GM13977 (cell line): Measurements from ENCODE around the gene AP4B1.

Source experiments
- DNase-seq: peaks from one replicate; pipeline ENCODE4 v3.0.0; 2012; ENCODE audit warnings: low spot score
- CTCF ChIP-seq: IDR thresholded peaks from 2 replicates; pipeline ENCODE4 v1.5.1; 2012; ENCODE audit warnings: mild to moderate bottlenecking, control low read depth; ENCODE audit not compliant: insufficient read depth; ENCODE audit errors: extremely low read depth, missing control alignments
- in situ Hi-C: fragments of 300-500 bp; cut with MboI; formaldehyde crosslinking; loops from one replicate; pipeline ENCODE4 v1.12.0; 2022; ENCODE audit warnings: low sequenced_read_pairs, low pct_unique_long_range_greater_than_20kb, mixed read lengths, inconsistent platforms; ENCODE audit not compliant: unreplicated experiment

AP4B1 gene

GRCh38 chr1:113928187-113928930 is 23.8 kb upstream of the AP4B1 start:
- TF ChIP-seq CTCF: no peak
- in situ Hi-C loops: no loop called here
- DNase-seq: peak; percentile 46

GRCh38 chr1:113924473-113924872 is 19.9 kb upstream of the AP4B1 start:
- no peak for TF ChIP-seq CTCF
- in situ Hi-C loops: no loop called here

GRCh38 chr1:113922957-113923356 is 18.4 kb upstream of the AP4B1 start:
- TF ChIP-seq CTCF: no peak
- in situ Hi-C loops: no loop called here
- no peak for DNase-seq

More at GRCh38 chr1:113924473-113924872, 19.9 kb upstream of the AP4B1 start:
- no peak for DNase-seq

- TF ChIP-seq CTCF: no peak
- in situ Hi-C loops: no loop called here
- DNase-seq: no peak
These were observed 13.6 kb upstream of the AP4B1 start for GRCh38 chr1:113918243-113918642.

- in situ Hi-C loops: no loop called here
- no peak for TF ChIP-seq CTCF
These were observed 12.9 kb upstream of the AP4B1 start for GRCh38 chr1:113917400-113918082.

GRCh38 chr1:113916974-113917373 is 12.4 kb upstream of the AP4B1 start:
- in situ Hi-C loops: no loop called here
- DNase-seq: no peak
- no peak for TF ChIP-seq CTCF

More at GRCh38 chr1:113917400-113918082, 12.9 kb upstream of the AP4B1 start:
- DNase-seq: no peak
